MM.1S (cell line): Measurements from ENCODE around the gene CNGA3.

Experiments used
- DNase-seq: peaks from one replicate; pipeline ENCODE4 v3.0.0-alpha.2; 2015
- H2AFZ ChIP-seq: fragments of 300-600 bp; sonication (generic); 2 replicates; pipeline ENCODE4 v1.6.0; 2016; ENCODE audit warnings: antibody characterized with exemption, low read length
- H3F3A ChIP-seq: fragments of 300-600 bp; sonication (generic); 2 replicates; pipeline ENCODE4 v1.6.1; 2016; ENCODE audit warnings: mild to moderate bottlenecking, antibody characterized with exemption, low read length, moderate library complexity, mixed read lengths; ENCODE audit not compliant: insufficient read depth
- H3K27ac ChIP-seq: fragments of 300-600 bp; sonication (generic); 2 replicates; pipeline ENCODE4 v1.5.1; 2016; ENCODE audit warnings: mild to moderate bottlenecking, low read length
- H3K27me3 ChIP-seq: fragments of 300-600 bp; sonication (generic); replicated peaks from 2 replicates; pipeline ENCODE4 v1.6.0; 2016; ENCODE audit warnings: low read length; ENCODE audit not compliant: insufficient read depth
- H3K36me3 ChIP-seq: fragments of 300-600 bp; sonication (generic); replicated peaks from 2 replicates; pipeline ENCODE4 v1.6.1; 2016; ENCODE audit warnings: mild to moderate bottlenecking, low read length, mixed read lengths; ENCODE audit not compliant: insufficient read depth
- H3K4me1 ChIP-seq: fragments of 300-600 bp; sonication (generic); 2 replicates; pipeline ENCODE4 v1.6.1; 2016; ENCODE audit warnings: low read length, mixed read lengths
- H3K4me2 ChIP-seq: fragments of 300-600 bp; sonication (generic); 2 replicates; pipeline ENCODE4 v1.6.0; 2016; ENCODE audit warnings: low read depth, low read length
- H3K4me3 ChIP-seq: fragments of 300-600 bp; sonication (generic); 2 replicates; pipeline ENCODE4 v1.5.1; 2016; ENCODE audit warnings: low read length, mixed read lengths
- H3K79me2 ChIP-seq: fragments of 300-600 bp; sonication (generic); 2 replicates; pipeline ENCODE4 v1.6.1; 2016; ENCODE audit warnings: mixed run types, low read length, mixed read lengths
- H3K9ac ChIP-seq: fragments of 300-600 bp; sonication (generic); 2 replicates; pipeline ENCODE4 v1.6.1; 2016; ENCODE audit warnings: low read length, mixed read lengths
- H3K9me2 ChIP-seq: fragments of 300-600 bp; sonication (generic); replicated peaks from 2 replicates; pipeline ENCODE4 v1.6.1; 2016; ENCODE audit warnings: mild to moderate bottlenecking, low read length, mixed read lengths; ENCODE audit not compliant: insufficient read depth
- H3K9me3 ChIP-seq: fragments of 300-600 bp; sonication (generic); replicated peaks from 2 replicates; pipeline ENCODE4 v1.6.1; 2016; ENCODE audit warnings: mild to moderate bottlenecking, low read length, mixed read lengths; ENCODE audit not compliant: insufficient read depth
- H4K20me1 ChIP-seq: fragments of 300-600 bp; sonication (generic); 2 replicates; pipeline ENCODE4 v1.6.1; 2016; ENCODE audit warnings: mild to moderate bottlenecking, low read length, moderate library complexity, mixed read lengths; ENCODE audit not compliant: insufficient read depth
- CTCF ChIP-seq: fragments of 300-600 bp; sonication (generic); IDR thresholded peaks from 2 replicates; pipeline ENCODE4 v1.5.1; 2016; ENCODE audit warnings: antibody characterized with exemption, low read length, mixed read lengths
- EZH2 ChIP-seq: fragments of 300-600 bp; sonication (generic); optimal IDR thresholded peaks from 2 replicates; pipeline ENCODE3; 2017; ENCODE audit warnings: low read depth, mild to moderate bottlenecking, antibody characterized with exemption, low read length, mixed read lengths
- EZH2phosphoT487 ChIP-seq: fragments of 300-600 bp; sonication (generic); IDR thresholded peaks from 2 replicates; pipeline ENCODE4 v1.6.1; 2018; ENCODE audit warnings: antibody characterized with exemption, low read length

The CNGA3 gene

DNA sequence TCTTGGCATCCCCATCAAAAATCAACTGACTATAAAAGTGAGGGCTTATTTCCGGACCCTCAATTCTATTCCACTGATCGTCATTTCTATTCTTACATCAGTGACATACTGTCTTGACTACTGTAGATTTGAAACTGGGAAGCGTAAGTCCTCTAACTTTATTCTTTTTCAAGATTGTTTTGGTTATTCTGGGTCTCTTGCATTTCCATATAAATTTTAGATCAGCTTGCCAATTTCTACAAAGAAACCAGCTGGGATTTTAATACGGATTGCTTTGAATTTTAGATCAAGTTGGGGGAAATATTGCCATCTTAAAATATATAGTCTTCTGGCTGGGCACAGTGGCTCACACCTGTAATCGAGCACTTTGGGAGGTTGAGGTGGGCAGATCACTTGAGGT is 80.5 kb downstream of the CNGA3 start:
- Histone ChIP-seq H3F3A (no peaks in the 10 kb centered on the region), H2AFZ (no peak overlapping the region), H3K9me2 (no peaks in the 10 kb centered on the region), H3K4me2 (no peak overlapping the region), H3K4me1 (no peaks in the 10 kb centered on the region), H3K79me2 (no peaks in the 10 kb centered on the region), H3K27ac (no peak overlapping the region), H3K9me3 (no peaks in the 10 kb centered on the region), H3K27me3 (no peaks in the 10 kb centered on the region), H3K36me3 (no peaks in the 10 kb centered on the region), H3K4me3 (no peak overlapping the region), H4K20me1 (no peaks in the 10 kb centered on the region), H3K9ac (no peak overlapping the region)
- no peak for TF ChIP-seq EZH2phosphoT487
- no peak for TF ChIP-seq CTCF
- TF ChIP-seq EZH2: no peak
- DNase-seq: no peak

DNA sequence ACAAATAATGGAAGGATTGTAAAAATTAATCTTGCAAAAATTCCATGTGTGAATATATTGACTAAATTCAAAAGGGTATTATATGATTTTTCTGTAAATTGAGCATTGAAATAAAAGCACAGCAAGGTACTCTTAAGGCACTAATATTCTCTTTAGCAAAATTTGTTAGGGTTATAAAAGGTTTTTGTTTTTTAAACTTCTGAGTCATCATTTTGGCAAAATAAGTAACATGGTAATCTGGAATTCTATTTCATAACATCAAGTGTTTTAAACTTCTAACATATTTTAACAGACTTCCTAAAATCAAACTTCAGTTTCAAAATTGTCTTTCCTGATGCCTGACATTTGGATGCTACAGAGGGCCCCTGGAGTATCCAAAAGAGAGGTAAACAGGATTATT is 85.9 kb downstream of the CNGA3 start:
- Histone ChIP-seq H3K4me3 (no peak overlapping the region), H3K9me3 (no peaks in the 10 kb centered on the region), H3K27me3 (no peaks in the 10 kb centered on the region), H3K9ac (no peak overlapping the region), H3K36me3 (no peaks in the 10 kb centered on the region), H3F3A (no peaks in the 10 kb centered on the region), H3K27ac (no peak overlapping the region), H2AFZ (no peak overlapping the region), H3K79me2 (no peaks in the 10 kb centered on the region), H3K4me2 (no peak overlapping the region), H3K4me1 (no peaks in the 10 kb centered on the region), H4K20me1 (no peaks in the 10 kb centered on the region), H3K9me2 (no peaks in the 10 kb centered on the region)
- TF ChIP-seq CTCF: no peak
- no peak for TF ChIP-seq EZH2phosphoT487
- no peak for TF ChIP-seq EZH2
- no peak for DNase-seq

GRCh38 chr2:98433363-98433964 is 87.2 kb downstream of the CNGA3 start:
- Histone ChIP-seq H3K27me3 (no peaks in the 10 kb centered on the region), H3F3A (peaks cover 5% of the 10 kb centered on the region), H3K27ac (no peak overlapping the region), H4K20me1 (no peaks in the 10 kb centered on the region), H3K9me2 (no peaks in the 10 kb centered on the region), H3K4me1 (peaks cover 9% of the 10 kb centered on the region), H3K36me3 (no peaks in the 10 kb centered on the region), H3K9me3 (no peaks in the 10 kb centered on the region), H3K4me2 (no peak overlapping the region), H3K79me2 (no peaks in the 10 kb centered on the region), H3K9ac (no peak overlapping the region), H3K4me3 (no peak overlapping the region), H2AFZ (no peak overlapping the region)
- no peak for DNase-seq
- no peak for TF ChIP-seq EZH2
- no peak for TF ChIP-seq EZH2phosphoT487
- no peak for TF ChIP-seq CTCF
